22Rv1 (cell line): ENCODE measurements around the gene KPNA4.

Source experiments
- CTCF ChIP-seq: fragments of 450-650 bp; IDR thresholded peaks from 2 replicates; pipeline ENCODE4 v1.5.1; 2017; ENCODE audit warnings: mild to moderate bottlenecking
- ZFX ChIP-seq: fragments of 450-650 bp; IDR thresholded peaks from 2 replicates; pipeline ENCODE4 v1.6.1; 2017; ENCODE audit warnings: antibody characterized with exemption, borderline replicate concordance

GRCh38 chr3:160564258-160564911, 986 bp downstream of the KPNA4 start:
- TF ChIP-seq CTCF (no peak), ZFX (no peak)
